Sigmoid colon (tissue), 4 donors: Measurements from ENCODE around the gene VRK2.

ENCODE experiments used
- CTCF ChIP-seq, 4 experiments: fragments of 450-650 bp in 3 of 4; fragments of 200-600 bp in 1 of 4; IDR thresholded peaks; one replicate each; pipeline ENCODE4 v1.5.1; 2016 to 2019; ENCODE audit warnings: antibody characterized with exemption in 4 of 4, mild to moderate bottlenecking in 3 of 4, moderate library complexity in 2 of 4
- POLR2AphosphoS5 ChIP-seq, 4 donors: sonication (generic); formaldehyde crosslinking; IDR thresholded peaks; one replicate each; pipeline ENCODE4 v1.6.1; 2017; ENCODE audit warnings: antibody characterized with exemption in 4 of 4

GRCh38 chr2:58033530-58033929, 13.1 kb upstream of the VRK2 start:
- TF ChIP-seq POLR2AphosphoS5 (IDR thresholded peaks at IDR 0.05) (no peak), CTCF (IDR thresholded peaks at IDR 0.05) (no peak)
